Neuronal stem cell (in vitro differentiated cells): ENCODE measurements around the gene RSAD1. TPM values are rescaled to one million over a fixed set of nuclear protein-coding genes. Genes with fewer than 3 reads are reported as not detected.

Experiments
- DNase-seq: peaks from one replicate; pipeline ENCODE4 v3.0.0-alpha.2; 2013; ENCODE audit warnings: low spot score
- H2AFZ ChIP-seq: one replicate; pipeline ENCODE4 v1.6.1; 2013; ENCODE audit warnings: mild to moderate bottlenecking, low read length, inconsistent platforms
- H2AK5ac ChIP-seq: 2 replicates; pipeline ENCODE4 v1.6.1; 2013; ENCODE audit warnings: low read depth, mild to moderate bottlenecking, inconsistent platforms, low read length, moderate library complexity, mixed read lengths
- H2BK120ac ChIP-seq: 2 replicates; pipeline ENCODE4 v1.6.1; 2013; ENCODE audit warnings: low read depth, mild to moderate bottlenecking, inconsistent platforms, low read length, moderate library complexity, mixed read lengths
- H2BK12ac ChIP-seq: one replicate; pipeline ENCODE4 v1.6.1; 2013; ENCODE audit warnings: low read length, inconsistent platforms
- H2BK15ac ChIP-seq: 2 replicates; pipeline ENCODE4 v1.6.1; 2013; ENCODE audit warnings: mild to moderate bottlenecking, low read length, inconsistent platforms, mixed read lengths
- H2BK5ac ChIP-seq: one replicate; pipeline ENCODE4 v1.6.1; 2013; ENCODE audit warnings: inconsistent platforms, mild to moderate bottlenecking, low read length, moderate library complexity
- H3K14ac ChIP-seq: one replicate; pipeline ENCODE4 v1.6.1; 2013; ENCODE audit warnings: low read length, inconsistent platforms
- H3K18ac ChIP-seq: 2 replicates; pipeline ENCODE4 v1.6.1; 2013; ENCODE audit warnings: low read length, inconsistent platforms
- H3K23ac ChIP-seq: 2 replicates; pipeline ENCODE4 v1.6.1; 2013; ENCODE audit warnings: low read depth, mild to moderate bottlenecking, mixed read lengths, low read length, inconsistent platforms; ENCODE audit not compliant: poor library complexity
- H3K27ac ChIP-seq: replicated peaks from 3 replicates; pipeline ENCODE4 v1.5.1; 2013; ENCODE audit warnings: low read length, inconsistent platforms
- H3K27me3 ChIP-seq, 3 experiments: 2 replicates each; pipeline ENCODE4 v1.6.1; 2013; ENCODE audit warnings: low read length in 3 of 3, mild to moderate bottlenecking in 2 of 3, inconsistent platforms in 1 of 3, low read depth in 1 of 3, mixed read lengths in 1 of 3, moderate library complexity in 1 of 3; ENCODE audit not compliant: control insufficient read depth in 3 of 3, insufficient read depth in 3 of 3
- H3K36me3 ChIP-seq, 2 donors: replicated peaks in 1 of 2; 2 replicates each; pipeline ENCODE4 v1.6.1; 2013; ENCODE audit warnings: low read length in 2 of 2; ENCODE audit not compliant: control insufficient read depth in 2 of 2, insufficient read depth in 2 of 2
- H3K4ac ChIP-seq: 2 replicates; pipeline ENCODE4 v1.6.1; 2013; ENCODE audit warnings: inconsistent platforms, mild to moderate bottlenecking, low read length, moderate library complexity
- H3K4me1 ChIP-seq, 2 donors: 1 replicate in 1 of 2; 2 replicates in 1 of 2; pipeline ENCODE4 v1.6.1; 2013; ENCODE audit warnings: low read length in 2 of 2, low read depth in 1 of 2; ENCODE audit not compliant: control insufficient read depth in 2 of 2, insufficient read depth in 1 of 2
- H3K4me2 ChIP-seq: one replicate; pipeline ENCODE4 v1.6.1; 2013; ENCODE audit warnings: mild to moderate bottlenecking, low read length, inconsistent platforms; ENCODE audit not compliant: insufficient read depth, poor library complexity, severe bottlenecking
- H3K4me3 ChIP-seq, 2 donors: 2 replicates each; pipeline ENCODE4 v1.5.1; 2013; ENCODE audit warnings: low read length in 2 of 2, mild to moderate bottlenecking in 2 of 2, inconsistent platforms in 1 of 2, moderate library complexity in 1 of 2
- H3K79me1 ChIP-seq: one replicate; pipeline ENCODE4 v1.6.1; 2013; ENCODE audit warnings: low read depth, mild to moderate bottlenecking, inconsistent platforms, low read length, moderate library complexity
- H3K9ac ChIP-seq: one replicate; pipeline ENCODE4 v1.6.1; 2013; ENCODE audit warnings: mild to moderate bottlenecking, low read depth, low read length, inconsistent platforms; ENCODE audit not compliant: poor library complexity
- H3K9me3 ChIP-seq, 2 donors: replicated peaks in 1 of 2; 2 replicates each; pipeline versions ENCODE3 to v1.6.1; 2013; ENCODE audit warnings: low read length in 2 of 2, mild to moderate bottlenecking in 2 of 2, inconsistent platforms in 1 of 2, low read depth in 1 of 2, mixed read lengths in 1 of 2, moderate library complexity in 1 of 2; ENCODE audit not compliant: control insufficient read depth in 2 of 2, insufficient read depth in 1 of 2
- H4K8ac ChIP-seq: one replicate; pipeline ENCODE4 v1.6.1; 2013; ENCODE audit warnings: low read depth, mild to moderate bottlenecking, inconsistent platforms, low read length, moderate library complexity
- H4K91ac ChIP-seq: one replicate; pipeline ENCODE4 v1.6.1; 2013; ENCODE audit warnings: low read length, low read depth, mild to moderate bottlenecking, inconsistent platforms; ENCODE audit not compliant: poor library complexity
- WGBS, 2 donors: extraction: QIAGEN DNeasy Blood & Tissue Kit; methylation state at CpG; one replicate each; pipeline ENCODE4 v1.1.7; 2013; ENCODE audit warnings: missing lambda C conversion rate in 2 of 2, mixed read lengths in 1 of 2; ENCODE audit not compliant: insufficient read length in 2 of 2, insufficient replicate concordance in 1 of 2; ENCODE audit errors: extremely low coverage in 2 of 2; 5-methylcytosine and 5-hydroxymethylcytosine counted together
- polyA plus RNA-seq, 2 experiments: library from polyadenylated mRNA; stranded (reverse); fragments of 200-250 nt; gene quantifications; one replicate each; pipeline ENCODE4 v1.2.3, GENCODE V29; 2013

RSAD1 gene
- 8.9 TPM for polyA plus RNA-seq (2013, experiment 1 of 2)
- polyA plus RNA-seq (2013, experiment 2 of 2): 8.5 TPM

GRCh38 chr17:50478391-50479381 is at the start of gene RSAD1:
RSAD1 (plus strand) TSS chr17:50478860; CDS start chr17:50478885, 25 bp downstream.
- Histone ChIP-seq H3K36me3 (peaks cover 0 to 9% of the 10 kb centered on the region in 2 donors), H2AFZ (peak within 1 kb of the TSS; percentile 98), H3K23ac (no peak within 1 kb of the TSS), H3K9me3 (no peaks in the 10 kb centered on the region), H3K9ac (peak within 1 kb of the TSS; percentile 64), H3K18ac (peak within 1 kb of the TSS; percentile 42), H4K91ac (no peak within 1 kb of the TSS), H2BK15ac (peak within 1 kb of the TSS; percentile 30), H3K4me3 (peak within 1 kb of the TSS; percentile 62 to 85), H2BK120ac (no peak within 1 kb of the TSS), H3K27ac (peak within 1 kb of the TSS; percentile 29), H2BK12ac (peak within 1 kb of the TSS; percentile 2), H2AK5ac (peak within 1 kb of the TSS; percentile 60), H3K14ac (no peak within 1 kb of the TSS), H3K4me1 (peaks cover 5 to 7% of the 10 kb centered on the region in 2 donors), H3K4ac (no peak within 1 kb of the TSS), H3K4me2 (peak within 1 kb of the TSS; percentile 99), H3K79me1 (no peaks in the 10 kb centered on the region), H2BK5ac (no peak within 1 kb of the TSS), H3K27me3 (peaks cover 0 to 30% (median 6%) of the 10 kb centered on the region in 3 experiments), H4K8ac (no peak within 1 kb of the TSS)
- DNase-seq: peak; percentile 83
- WGBS, 2 donors: no CpG with 5 or more reads among the region's 75 CpGs

- no CpG with 5 or more reads among the region's 4 CpGs for WGBS, 2 donors
- H3K27me3 ChIP-seq: peaks cover 0 to 10% (median 3%) of the 10 kb centered on the region in 3 experiments
- no peaks in the 10 kb centered on the region for H3K9me3 ChIP-seq
- no peaks in the 10 kb centered on the region for H3K79me1 ChIP-seq
- H3K4me3 ChIP-seq: no peak overlapping the region
- no peak overlapping the region for H2BK5ac ChIP-seq
- DNase-seq: no peak
- H2BK120ac ChIP-seq: no peak overlapping the region
- no peak overlapping the region for H3K4me2 ChIP-seq
- no peak overlapping the region for H4K91ac ChIP-seq
- H2BK15ac ChIP-seq: no peak overlapping the region
- H3K4me1 ChIP-seq: peaks cover 10 to 14% of the 10 kb centered on the region in 2 donors
- no peaks in the 10 kb centered on the region for H3K36me3 ChIP-seq
- H3K4ac ChIP-seq: no peak overlapping the region
- no peak overlapping the region for H2BK12ac ChIP-seq
- no peak overlapping the region for H3K23ac ChIP-seq
- no peak overlapping the region for H3K14ac ChIP-seq
- no peak overlapping the region for H3K9ac ChIP-seq
- no peak overlapping the region for H2AK5ac ChIP-seq
- H4K8ac ChIP-seq: no peak overlapping the region
- H3K18ac ChIP-seq: no peak overlapping the region
- no peak overlapping the region for H2AFZ ChIP-seq
- no peak overlapping the region for H3K27ac ChIP-seq
These were observed 48.9 kb upstream of the RSAD1 start for GRCh38 chr17:50429793-50430192.

GRCh38 chr17:50430821-50431618 is 47.6 kb upstream of the RSAD1 start:
- Histone ChIP-seq H3K27ac (no peak overlapping the region), H2BK12ac (no peak overlapping the region), H3K4me1 (peaks cover 4 to 6% of the 10 kb centered on the region in 2 donors), H2BK15ac (no peak overlapping the region), H3K23ac (no peak overlapping the region), H3K4ac (no peak overlapping the region), H4K91ac (no peak overlapping the region), H3K27me3 (no peaks in the 10 kb centered on the region), H3K4me3 (no peak overlapping the region), H2BK5ac (no peak overlapping the region), H4K8ac (no peak overlapping the region), H2AFZ (no peak overlapping the region), H3K9ac (no peak overlapping the region), H3K18ac (no peak overlapping the region), H3K14ac (no peak overlapping the region), H2AK5ac (no peak overlapping the region), H3K4me2 (no peak overlapping the region), H3K9me3 (no peaks in the 10 kb centered on the region), H3K36me3 (no peaks in the 10 kb centered on the region), H2BK120ac (no peak overlapping the region), H3K79me1 (no peaks in the 10 kb centered on the region)
- no peak for DNase-seq
- WGBS, 2 donors: no CpG with 5 or more reads among the region's 4 CpGs
